Kidney epithelial cell (primary cell): ENCODE results near the gene OPCML. TPM values are rescaled to one million over a fixed set of nuclear protein-coding genes. Genes with fewer than 3 reads are reported as not detected.

Experiments used
- DNase-seq: peaks from one replicate; pipeline ENCODE4 v3.0.0-alpha.2; 2010; ENCODE audit warnings: low read depth
- H3K27me3 ChIP-seq: 2 replicates; pipeline ENCODE4 v1.6.0; 2011; ENCODE audit warnings: low read length; ENCODE audit not compliant: control insufficient read depth, insufficient read depth
- H3K36me3 ChIP-seq: 2 replicates; pipeline ENCODE4 v1.5.1; 2011; ENCODE audit warnings: low read length; ENCODE audit not compliant: control insufficient read depth, insufficient read depth
- H3K4me3 ChIP-seq: 2 replicates; pipeline ENCODE4 v1.5.1; 2011; ENCODE audit warnings: low read depth, mild to moderate bottlenecking, control low read depth, low read length
- total RNA-seq: library from RNA; depleted of rRNA; stranded (reverse); fragments of >200 nt; gene quantifications from 2 replicates; pipeline ENCODE4 v1.2.3, GENCODE V29; 2015
- TF ChIP-seq, protein P1 (sequence below): IDR thresholded peaks from 2 replicates; pipeline ENCODE4 v1.5.1; 2011; ENCODE audit warnings: mild to moderate bottlenecking, moderate library complexity, low read length, control low read depth, inconsistent platforms; ENCODE audit not compliant: insufficient read depth, poor library complexity, severe bottlenecking

The OPCML gene
- total RNA-seq, 1 donor from 2014 or later, result under 0.01 TPM

DNA sequence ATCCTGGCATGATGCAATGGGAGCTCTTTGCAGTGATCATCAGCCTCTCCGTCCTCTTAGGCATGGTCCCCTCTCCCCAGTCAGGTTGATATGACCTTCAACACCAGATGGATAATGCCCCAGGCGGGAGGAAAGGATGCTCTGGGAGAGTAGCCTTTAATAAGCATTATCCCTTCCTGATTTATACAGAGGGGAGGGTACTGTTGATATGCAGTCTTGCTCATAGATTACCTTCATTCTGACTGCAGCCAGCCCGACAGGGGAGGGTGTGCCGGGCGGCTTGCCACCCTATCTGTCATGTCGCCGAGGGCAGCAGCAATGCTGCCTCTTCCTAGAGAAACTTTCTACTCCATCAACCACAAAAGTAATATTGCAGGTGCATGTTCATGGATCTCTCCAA is 497.4 kb downstream of the OPCML start:
- no peak for DNase-seq
- TF ChIP-seq, protein P1, sequence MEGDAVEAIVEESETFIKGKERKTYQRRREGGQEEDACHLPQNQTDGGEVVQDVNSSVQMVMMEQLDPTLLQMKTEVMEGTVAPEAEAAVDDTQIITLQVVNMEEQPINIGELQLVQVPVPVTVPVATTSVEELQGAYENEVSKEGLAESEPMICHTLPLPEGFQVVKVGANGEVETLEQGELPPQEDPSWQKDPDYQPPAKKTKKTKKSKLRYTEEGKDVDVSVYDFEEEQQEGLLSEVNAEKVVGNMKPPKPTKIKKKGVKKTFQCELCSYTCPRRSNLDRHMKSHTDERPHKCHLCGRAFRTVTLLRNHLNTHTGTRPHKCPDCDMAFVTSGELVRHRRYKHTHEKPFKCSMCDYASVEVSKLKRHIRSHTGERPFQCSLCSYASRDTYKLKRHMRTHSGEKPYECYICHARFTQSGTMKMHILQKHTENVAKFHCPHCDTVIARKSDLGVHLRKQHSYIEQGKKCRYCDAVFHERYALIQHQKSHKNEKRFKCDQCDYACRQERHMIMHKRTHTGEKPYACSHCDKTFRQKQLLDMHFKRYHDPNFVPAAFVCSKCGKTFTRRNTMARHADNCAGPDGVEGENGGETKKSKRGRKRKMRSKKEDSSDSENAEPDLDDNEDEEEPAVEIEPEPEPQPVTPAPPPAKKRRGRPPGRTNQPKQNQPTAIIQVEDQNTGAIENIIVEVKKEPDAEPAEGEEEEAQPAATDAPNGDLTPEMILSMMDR, result no peak
- H3K4me3 ChIP-seq, result no peak overlapping the region
- no peaks in the 10 kb centered on the region for H3K27me3 ChIP-seq
- H3K36me3 ChIP-seq, result no peaks in the 10 kb centered on the region

DNA sequence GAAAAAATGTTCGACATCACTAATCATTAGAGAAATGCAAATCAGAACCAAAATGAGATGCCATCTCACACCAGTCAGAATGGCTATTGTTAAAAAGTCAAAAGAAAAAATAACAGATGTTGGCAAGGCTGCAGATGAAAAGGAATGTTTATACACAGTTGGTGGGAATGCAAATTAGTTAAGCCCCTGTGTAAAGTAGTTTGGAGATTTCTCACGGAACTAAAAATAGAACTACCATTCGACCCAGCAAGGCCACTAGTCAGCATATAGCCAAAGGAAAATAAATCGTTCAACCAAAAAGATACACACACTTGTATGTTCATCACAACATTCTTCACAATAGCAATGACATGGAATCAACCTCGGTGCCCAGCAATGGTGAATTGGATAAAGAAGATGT is 503.2 kb downstream of the OPCML start:
- TF ChIP-seq, protein P1, result no peak

DNA sequence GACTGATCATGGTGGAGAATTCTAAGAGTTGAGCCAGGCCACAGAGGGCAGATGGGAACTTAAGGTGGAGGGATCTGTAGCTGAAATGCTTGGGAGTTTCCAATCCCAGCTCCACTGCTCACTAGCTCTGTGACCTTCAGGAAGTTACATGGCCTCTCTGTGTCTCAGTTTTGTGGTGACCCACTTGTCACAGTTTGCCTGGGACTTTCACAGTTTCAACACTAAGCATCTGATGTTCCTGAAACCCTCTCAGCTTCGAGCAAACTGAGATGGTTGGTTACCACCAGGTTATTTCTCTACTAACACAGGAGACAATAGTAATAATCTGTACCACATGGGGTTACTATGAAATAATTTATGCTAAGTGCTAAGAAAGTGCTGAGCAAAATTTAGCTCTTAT is 505.3 kb downstream of the OPCML start:
- Histone ChIP-seq H3K27me3 (no peaks in the 10 kb centered on the region), H3K36me3 (no peaks in the 10 kb centered on the region), H3K4me3 (no peak overlapping the region)
- no peak for DNase-seq
- TF ChIP-seq, protein P1, result no peak

More for the DNA sequence above, 503.2 kb downstream of the OPCML start:
- no peak for DNase-seq
- no peaks in the 10 kb centered on the region for H3K27me3 ChIP-seq
- H3K36me3 ChIP-seq, result no peaks in the 10 kb centered on the region
- H3K4me3 ChIP-seq, result no peak overlapping the region

DNA sequence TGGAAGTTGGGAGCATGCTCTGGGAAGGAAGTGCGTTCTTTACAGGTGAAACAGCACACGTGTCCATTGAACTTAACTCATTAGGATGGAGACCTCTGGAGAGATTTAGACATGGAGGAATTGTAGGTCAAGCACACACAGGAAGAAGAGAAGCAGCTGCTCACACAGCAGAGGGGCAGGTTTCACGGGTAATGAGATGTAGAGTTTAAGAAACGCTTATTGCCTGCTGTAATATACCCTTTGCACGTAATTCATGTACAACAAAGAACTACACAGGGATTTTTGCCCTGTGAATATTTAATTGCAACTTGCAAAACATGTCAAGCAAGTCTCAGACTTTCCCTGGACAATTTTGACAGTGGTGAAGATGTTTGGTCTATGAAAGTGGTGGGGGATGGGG is 508.0 kb downstream of the OPCML start:
- no peaks in the 10 kb centered on the region for H3K27me3 ChIP-seq
- no peak overlapping the region for H3K4me3 ChIP-seq
- TF ChIP-seq, protein P1, result no peak
- H3K36me3 ChIP-seq, result no peaks in the 10 kb centered on the region
- no peak for DNase-seq

DNA sequence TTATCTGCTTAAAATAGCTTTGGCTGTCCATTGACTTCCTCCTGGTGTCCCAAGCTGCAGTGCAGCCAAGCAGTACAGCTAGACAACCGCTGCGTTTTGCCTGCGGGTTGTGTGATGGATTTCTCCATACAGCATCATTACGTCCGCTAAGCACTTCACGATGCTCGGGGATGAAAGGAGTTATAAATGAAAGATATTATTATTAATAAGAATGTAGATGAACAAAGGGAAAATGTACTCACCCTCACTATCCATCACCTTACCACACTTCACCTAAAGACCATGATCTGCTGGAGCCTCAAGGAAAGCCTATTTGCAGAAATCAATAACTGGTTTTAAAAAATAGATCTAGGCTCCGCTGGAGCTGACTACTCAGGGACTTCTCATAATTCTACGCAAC is 509.1 kb downstream of the OPCML start:
- H3K4me3 ChIP-seq, result no peak overlapping the region
- no peak for DNase-seq
- H3K36me3 ChIP-seq, result no peaks in the 10 kb centered on the region
- no peaks in the 10 kb centered on the region for H3K27me3 ChIP-seq
- TF ChIP-seq, protein P1, result no peak

DNA sequence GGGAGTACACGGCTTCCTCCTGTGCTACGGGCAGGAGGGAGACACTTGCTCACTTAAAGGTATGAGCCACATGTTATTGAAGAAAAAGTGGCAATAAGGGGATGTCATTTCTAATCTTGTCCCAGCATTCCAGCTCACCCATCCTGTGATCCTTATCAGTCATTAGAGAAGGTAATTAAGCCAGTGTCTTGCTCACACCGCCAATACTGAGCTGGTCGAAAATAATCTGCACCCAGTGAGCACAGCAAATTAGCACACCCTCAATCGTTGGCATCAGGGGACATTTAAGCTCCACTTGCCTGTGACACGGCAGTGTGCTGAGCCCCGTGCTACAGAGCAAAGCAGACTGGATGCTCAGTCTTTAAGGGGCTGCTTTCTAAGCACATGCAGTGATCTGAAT is 510.7 kb downstream of the OPCML start:
- Histone ChIP-seq H3K36me3 (no peaks in the 10 kb centered on the region), H3K27me3 (no peaks in the 10 kb centered on the region), H3K4me3 (no peak overlapping the region)
- TF ChIP-seq, protein P1, result no peak
- DNase-seq, result no peak
